Tibial nerve (tissue), 4 donors: ENCODE data around the gene LMLN.

ENCODE experiments used
- EP300 ChIP-seq, 2 donors: sonication (generic); formaldehyde crosslinking; IDR thresholded peaks; one replicate each; pipeline ENCODE4 v1.6.1; 2017; ENCODE audit warnings: antibody characterized with exemption in 2 of 2, mild to moderate bottlenecking in 1 of 2
- POLR2A ChIP-seq, 2 donors: fragments of 450-650 bp; IDR thresholded peaks; one replicate each; pipeline ENCODE4 v1.6.1; 2017; ENCODE audit warnings: antibody characterized with exemption in 2 of 2, mild to moderate bottlenecking in 2 of 2, moderate library complexity in 2 of 2
- TF ChIP-seq, protein P1 (sequence below), 5 experiments: fragments of 200-600 bp in 3 of 5; fragments of 450-650 bp in 2 of 5; sonication (generic) in 3 of 5; IDR thresholded peaks; one replicate each; pipeline ENCODE4 v1.5.1; 2016 to 2019; ENCODE audit warnings: antibody characterized with exemption in 5 of 5, mild to moderate bottlenecking in 3 of 5, moderate library complexity in 2 of 5

DNA sequence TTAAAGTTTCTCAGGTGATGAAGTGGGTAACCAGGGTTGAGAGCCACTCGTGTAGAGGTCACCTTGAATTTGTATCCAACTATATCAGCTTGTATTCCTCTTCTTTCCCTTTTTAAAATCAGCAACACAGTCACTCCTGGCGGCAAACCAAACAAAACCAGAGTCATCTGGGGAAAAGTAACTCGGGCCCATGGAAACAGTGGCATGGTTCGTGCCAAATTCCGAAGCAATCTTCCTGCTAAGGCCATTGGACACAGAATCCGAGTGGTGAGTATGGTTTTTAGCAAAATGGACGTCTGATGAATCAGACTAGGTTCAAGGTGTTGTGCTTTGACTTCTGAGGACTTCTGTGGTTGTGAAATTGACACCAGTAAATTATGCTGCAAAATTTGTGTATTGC lies 6.1 kb upstream of the LMLN start:
- TF ChIP-seq, protein P1, sequence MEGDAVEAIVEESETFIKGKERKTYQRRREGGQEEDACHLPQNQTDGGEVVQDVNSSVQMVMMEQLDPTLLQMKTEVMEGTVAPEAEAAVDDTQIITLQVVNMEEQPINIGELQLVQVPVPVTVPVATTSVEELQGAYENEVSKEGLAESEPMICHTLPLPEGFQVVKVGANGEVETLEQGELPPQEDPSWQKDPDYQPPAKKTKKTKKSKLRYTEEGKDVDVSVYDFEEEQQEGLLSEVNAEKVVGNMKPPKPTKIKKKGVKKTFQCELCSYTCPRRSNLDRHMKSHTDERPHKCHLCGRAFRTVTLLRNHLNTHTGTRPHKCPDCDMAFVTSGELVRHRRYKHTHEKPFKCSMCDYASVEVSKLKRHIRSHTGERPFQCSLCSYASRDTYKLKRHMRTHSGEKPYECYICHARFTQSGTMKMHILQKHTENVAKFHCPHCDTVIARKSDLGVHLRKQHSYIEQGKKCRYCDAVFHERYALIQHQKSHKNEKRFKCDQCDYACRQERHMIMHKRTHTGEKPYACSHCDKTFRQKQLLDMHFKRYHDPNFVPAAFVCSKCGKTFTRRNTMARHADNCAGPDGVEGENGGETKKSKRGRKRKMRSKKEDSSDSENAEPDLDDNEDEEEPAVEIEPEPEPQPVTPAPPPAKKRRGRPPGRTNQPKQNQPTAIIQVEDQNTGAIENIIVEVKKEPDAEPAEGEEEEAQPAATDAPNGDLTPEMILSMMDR (IDR thresholded peaks at IDR 0.05) = no peak
- TF ChIP-seq POLR2A (IDR thresholded peaks at IDR 0.05) (no peak), EP300 (IDR thresholded peaks at IDR 0.05) (no peak)
